HCT116 (cell line): ENCODE measurements around the gene TRAF3. TPM values are rescaled to one million over a fixed set of nuclear protein-coding genes. Genes with fewer than 3 reads are reported as not detected.

Experiments
- ATAC-seq: fragments of 200-7000 bp; cut with Tn5 transposase; 2 replicates; pipeline ENCODE4 v1.9.1; 2020; ENCODE audit warnings: mild to moderate bottlenecking, moderate library complexity
- BruUV-seq: library from RNA; stranded (reverse); fragments of 400-500 nt; replicated peaks from 2 replicates; lab custom pipeline; 2021; lab: Mats Ljungman, UMichigan
- CTCF ChIA-PET: fragments of 300-600 bp; sonication (Branson Sonifier 250); formaldehyde crosslinking; loops from one replicate; lab custom pipeline; 2021; ENCODE audit warnings: antibody characterized with exemption; lab: Charles Lee
- POLR2A ChIA-PET: fragments of 300-600, 350-600 bp; sonication (Branson Sonifier 250); formaldehyde crosslinking; loops from one replicate; lab custom pipeline; 2021; ENCODE audit warnings: antibody characterized with exemption; lab: Charles Lee
- RAD21 ChIA-PET, 2 experiments: fragments of 300-600 bp; sonication (Branson Sonifier 250); formaldehyde crosslinking; loops; one replicate each; lab custom pipeline; 2023; ENCODE audit warnings: low total read pairs in 2 of 2; ENCODE audit not compliant: uncharacterized antibody in 2 of 2, unreplicated experiment in 2 of 2, low non-redundant PET in 1 of 2; lab: Charles Lee
- DNase-seq: peaks from one replicate; pipeline ENCODE4 v3.0.0-alpha.2; 2010; ENCODE audit warnings: low read depth, low spot score
- H2AFZ ChIP-seq: fragments of 200-600 bp; shearing (Covaris generic), sonication (generic); 2 replicates; pipeline ENCODE4 v1.6.1; 2017; ENCODE audit warnings: low read depth, mixed run types, mixed read lengths, antibody characterized with exemption, low read length; ENCODE audit not compliant: poor library complexity, severe bottlenecking
- H3K27ac ChIP-seq: 2 replicates; pipeline ENCODE4 v1.5.1; 2012; ENCODE audit warnings: low read depth, low read length
- H3K27me3 ChIP-seq: fragments of 200-600 bp; sonication (generic); 2 replicates; pipeline ENCODE4 v1.6.1; 2016; ENCODE audit warnings: mixed run types, low read length, mixed read lengths; ENCODE audit not compliant: insufficient read depth
- H3K36me3 ChIP-seq, 2 experiments: fragments of 200-500 bp in 1 of 2; fragments of 200-600 bp in 1 of 2; sonication (Bioruptor generic) in 1 of 2; sonication (generic) in 1 of 2; 2 replicates each; pipeline versions ENCODE4 v1.5.1 to v1.6.1; 2014 to 2016; ENCODE audit warnings: low read length in 2 of 2, inconsistent platforms in 1 of 2, mixed read lengths in 1 of 2, mixed run types in 1 of 2; ENCODE audit not compliant: insufficient read depth in 2 of 2, control insufficient read depth in 1 of 2
- H3K4me1 ChIP-seq, 2 experiments: fragments of 200-600 bp in 1 of 2; sonication (generic) in 1 of 2; 2 replicates each; pipeline versions ENCODE4 v1.5.1 to v1.6.1; 2012 to 2017; ENCODE audit warnings: low read length in 2 of 2, inconsistent platforms in 1 of 2, mild to moderate bottlenecking in 1 of 2, mixed read lengths in 1 of 2, mixed run types in 1 of 2, moderate library complexity in 1 of 2; ENCODE audit not compliant: insufficient read depth in 2 of 2, control insufficient read depth in 1 of 2
- H3K4me2 ChIP-seq: fragments of 200-600 bp; sonication (generic); 2 replicates; pipeline ENCODE4 v1.6.1; 2017; ENCODE audit warnings: mixed run types, low read length, mixed read lengths
- H3K4me3 ChIP-seq, 2 experiments: fragments of 200-600 bp in 1 of 2; sonication (generic) in 1 of 2; replicated peaks in 1 of 2; 2 replicates each; pipeline ENCODE4 v1.5.1; 2011 to 2016; ENCODE audit warnings: low read length in 2 of 2, control low read depth in 1 of 2, low read depth in 1 of 2, mild to moderate bottlenecking in 1 of 2, mixed read lengths in 1 of 2, mixed run types in 1 of 2
- H3K79me2 ChIP-seq: fragments of 200-600 bp; sonication (generic); 2 replicates; pipeline ENCODE4 v1.6.1; 2017; ENCODE audit warnings: mild to moderate bottlenecking, mixed run types, low read length, moderate library complexity, mixed read lengths; ENCODE audit not compliant: insufficient read depth
- H3K9ac ChIP-seq: fragments of 200-600 bp; sonication (generic); 2 replicates; pipeline ENCODE4 v1.6.1; 2016; ENCODE audit warnings: low read length, mixed read lengths
- H3K9me2 ChIP-seq: fragments of 200-600 bp; sonication (generic), shearing (Covaris generic); 2 replicates; pipeline ENCODE4 v1.6.1; 2017; ENCODE audit warnings: mixed run types, mild to moderate bottlenecking, moderate library complexity; ENCODE audit not compliant: insufficient read depth
- H3K9me3 ChIP-seq, 2 experiments: fragments of 200-500 bp in 1 of 2; fragments of 200-600 bp in 1 of 2; sonication (Bioruptor generic) in 1 of 2; sonication (generic) in 1 of 2; 2 replicates each; pipeline ENCODE4 v1.6.1; 2014 to 2017; ENCODE audit warnings: low read length in 2 of 2, mixed read lengths in 2 of 2, inconsistent platforms in 1 of 2, low read depth in 1 of 2, mild to moderate bottlenecking in 1 of 2, mixed run types in 1 of 2, moderate library complexity in 1 of 2; ENCODE audit not compliant: control insufficient read depth in 1 of 2, insufficient read depth in 1 of 2
- H4K20me1 ChIP-seq: fragments of 200-600 bp; sonication (generic), shearing (Covaris generic); 2 replicates; pipeline ENCODE4 v1.6.1; 2017; ENCODE audit warnings: mixed run types, mild to moderate bottlenecking, moderate library complexity; ENCODE audit not compliant: insufficient read depth
- POLR2A ChIP-seq: IDR thresholded peaks from 2 replicates; pipeline ENCODE4 v1.7.0; 2011; ENCODE audit warnings: borderline replicate concordance; ENCODE audit not compliant: insufficient read depth, insufficient read length; ENCODE audit errors: extremely low read depth
- intact Hi-C: fragments of 100-400 bp; cut with micrococcal nuclease; formaldehyde crosslinking; loops from 2 replicates; pipeline ENCODE4 v1.10.0; 2022
- total RNA-seq: library from RNA; stranded (reverse); gene quantifications from one replicate; pipeline ENCODE4 v1.2.1, GENCODE V29; 2021; ENCODE audit not compliant: unreplicated experiment

The TRAF3 gene
- total RNA-seq, 1 experiment from 2014 or later = 32.1 TPM

DNA sequence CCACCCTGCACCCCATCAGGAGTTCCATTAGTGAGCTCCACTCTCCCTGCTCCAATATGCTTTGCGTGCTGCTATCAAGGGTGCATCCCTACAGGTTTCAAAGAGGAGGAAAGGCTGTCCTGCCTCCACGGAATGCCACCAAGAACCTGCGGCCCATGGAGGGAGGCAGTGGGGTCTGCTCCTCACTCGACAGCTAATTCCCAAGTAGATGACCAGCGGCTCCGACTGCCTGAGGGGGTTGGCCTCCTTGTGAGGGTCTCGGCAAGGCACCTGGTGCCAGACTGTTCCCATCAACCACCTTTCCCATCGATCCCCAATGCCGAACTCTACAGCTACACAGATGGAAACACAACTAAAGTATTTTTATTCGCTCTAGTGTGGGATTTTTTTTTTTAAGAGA lies 181.2 kb downstream of the TRAF3 start:
- H3K79me2 ChIP-seq = no peaks in the 10 kb centered on the region
- H3K4me1 ChIP-seq = no peaks in the 10 kb centered on the region
- ChIA-PET CTCF (no interaction called here), POLR2A (no interaction called here), RAD21 (no interaction called here)
- no peaks in the 10 kb centered on the region for H3K9me3 ChIP-seq
- no peak overlapping the region for H3K4me2 ChIP-seq
- H3K27me3 ChIP-seq = no peaks in the 10 kb centered on the region
- no peak overlapping the region for H3K4me3 ChIP-seq
- no peak for TF ChIP-seq POLR2A
- H3K9ac ChIP-seq = no peak overlapping the region
- BruUV-seq = no TSS peak
- intact Hi-C loops = no loop called here
- H3K9me2 ChIP-seq = no peaks in the 10 kb centered on the region
- H4K20me1 ChIP-seq = no peaks in the 10 kb centered on the region
- no peak overlapping the region for H2AFZ ChIP-seq
- DNase-seq = no peak
- H3K27ac ChIP-seq = no peak overlapping the region
- no peak for ATAC-seq
- peaks cover 28 to 38% of the 10 kb centered on the region in 2 experiments; a peak in 3 of 4 replicates for H3K36me3 ChIP-seq

Other genes starting within 250 kb of the TRAF3 start
- gene RCOR1, start 184.8 kb upstream of the TRAF3 start, total RNA-seq = 30.7 TPM
- 5.7 TPM for gene AMN, start 145.2 kb downstream of the TRAF3 start, total RNA-seq